Ishikawa (cell line): ENCODE data around the gene KRT14.

Source experiments
- CEBPB ChIP-seq: IDR thresholded peaks from 2 replicates; pipeline ENCODE4 v1.6.1; 2012
- CREB1 ChIP-seq: IDR thresholded peaks from 2 replicates; pipeline ENCODE4 v1.6.1; 2012; ENCODE audit warnings: low read depth
- EGR1 ChIP-seq: IDR thresholded peaks from 2 replicates; pipeline ENCODE4 v1.6.1; 2012
- EP300 ChIP-seq: IDR thresholded peaks from 2 replicates; pipeline ENCODE4 v1.6.1; 2012; ENCODE audit warnings: borderline replicate concordance
- FOXM1 ChIP-seq: IDR thresholded peaks from 2 replicates; pipeline ENCODE4 v1.6.1; 2012; ENCODE audit warnings: low read depth, borderline replicate concordance
- NFIC ChIP-seq: IDR thresholded peaks from 2 replicates; pipeline ENCODE4 v1.6.1; 2012
- RAD21 ChIP-seq: IDR thresholded peaks from 2 replicates; pipeline ENCODE4 v1.6.1; 2012; ENCODE audit warnings: low read depth
- TAF1 ChIP-seq: IDR thresholded peaks from 2 replicates; pipeline ENCODE4 v1.6.1; 2012; ENCODE audit warnings: low read depth, mild to moderate bottlenecking
- TCF12 ChIP-seq: IDR thresholded peaks from 2 replicates; pipeline ENCODE4 v1.6.1; 2012; ENCODE audit warnings: low read depth
- TEAD4 ChIP-seq: IDR thresholded peaks from 2 replicates; pipeline ENCODE4 v1.6.1; 2012
- YY1 ChIP-seq: IDR thresholded peaks from 2 replicates; pipeline ENCODE4 v1.6.1; 2012; ENCODE audit warnings: low read depth
- ZBTB7A ChIP-seq: IDR thresholded peaks from 2 replicates; pipeline ENCODE4 v1.6.1; 2012; ENCODE audit warnings: low read depth
- TF ChIP-seq, protein P1 (sequence below): IDR thresholded peaks from 2 replicates; pipeline ENCODE4 v1.6.1; 2012
- TF ChIP-seq, protein P2 (sequence below): IDR thresholded peaks from 2 replicates; pipeline ENCODE4 v1.6.1; 2012; ENCODE audit warnings: low read depth, mild to moderate bottlenecking
- TF ChIP-seq, protein P3 (sequence below): IDR thresholded peaks from 2 replicates; pipeline ENCODE4 v1.6.1; 2012

KRT14 gene

DNA sequence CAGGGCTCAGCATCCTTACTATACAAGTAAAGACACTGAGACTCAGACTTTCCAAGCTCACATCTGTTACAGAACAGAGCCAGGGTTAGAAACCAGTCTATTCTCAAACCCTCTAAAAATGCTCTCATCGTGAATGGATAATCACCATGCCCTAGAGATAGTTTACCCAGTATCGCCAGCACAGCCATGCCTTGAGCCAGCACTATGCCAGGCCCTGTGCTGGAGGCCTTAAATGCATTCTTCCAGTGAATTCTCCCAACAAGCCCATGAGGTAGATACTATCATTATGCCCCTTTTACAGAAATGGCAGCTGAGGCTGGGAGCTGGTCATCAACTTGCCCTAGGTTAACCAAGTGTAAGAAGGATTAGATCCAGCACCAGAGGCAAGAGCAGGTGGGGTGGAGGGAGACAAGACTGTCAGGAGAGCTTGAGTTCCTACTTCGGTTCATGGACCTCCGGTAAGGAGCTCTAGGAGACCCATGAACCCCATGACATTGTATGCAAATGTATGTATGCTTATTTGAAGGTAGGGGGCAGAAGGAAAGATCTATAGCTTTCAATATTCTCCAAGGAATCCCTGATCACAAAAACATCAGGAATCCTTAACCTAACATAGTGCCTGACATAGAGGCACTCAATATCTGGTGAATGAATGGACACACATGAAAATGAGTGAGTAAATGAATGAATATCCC lies 5.2 kb downstream of the KRT14 start:
- TF ChIP-seq CREB1 (no peak), CEBPB (no peak), NFIC (no peak), RAD21 (no peak), EP300 (no peak), YY1 (no peak), TCF12 (no peak), FOXM1 (no peak), EGR1 (no peak), TAF1 (no peak), TEAD4 (no peak), ZBTB7A (no peak)
- TF ChIP-seq, protein P1, sequence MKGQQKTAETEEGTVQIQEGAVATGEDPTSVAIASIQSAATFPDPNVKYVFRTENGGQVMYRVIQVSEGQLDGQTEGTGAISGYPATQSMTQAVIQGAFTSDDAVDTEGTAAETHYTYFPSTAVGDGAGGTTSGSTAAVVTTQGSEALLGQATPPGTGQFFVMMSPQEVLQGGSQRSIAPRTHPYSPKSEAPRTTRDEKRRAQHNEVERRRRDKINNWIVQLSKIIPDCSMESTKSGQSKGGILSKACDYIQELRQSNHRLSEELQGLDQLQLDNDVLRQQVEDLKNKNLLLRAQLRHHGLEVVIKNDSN = no peak
- TF ChIP-seq, protein P2, sequence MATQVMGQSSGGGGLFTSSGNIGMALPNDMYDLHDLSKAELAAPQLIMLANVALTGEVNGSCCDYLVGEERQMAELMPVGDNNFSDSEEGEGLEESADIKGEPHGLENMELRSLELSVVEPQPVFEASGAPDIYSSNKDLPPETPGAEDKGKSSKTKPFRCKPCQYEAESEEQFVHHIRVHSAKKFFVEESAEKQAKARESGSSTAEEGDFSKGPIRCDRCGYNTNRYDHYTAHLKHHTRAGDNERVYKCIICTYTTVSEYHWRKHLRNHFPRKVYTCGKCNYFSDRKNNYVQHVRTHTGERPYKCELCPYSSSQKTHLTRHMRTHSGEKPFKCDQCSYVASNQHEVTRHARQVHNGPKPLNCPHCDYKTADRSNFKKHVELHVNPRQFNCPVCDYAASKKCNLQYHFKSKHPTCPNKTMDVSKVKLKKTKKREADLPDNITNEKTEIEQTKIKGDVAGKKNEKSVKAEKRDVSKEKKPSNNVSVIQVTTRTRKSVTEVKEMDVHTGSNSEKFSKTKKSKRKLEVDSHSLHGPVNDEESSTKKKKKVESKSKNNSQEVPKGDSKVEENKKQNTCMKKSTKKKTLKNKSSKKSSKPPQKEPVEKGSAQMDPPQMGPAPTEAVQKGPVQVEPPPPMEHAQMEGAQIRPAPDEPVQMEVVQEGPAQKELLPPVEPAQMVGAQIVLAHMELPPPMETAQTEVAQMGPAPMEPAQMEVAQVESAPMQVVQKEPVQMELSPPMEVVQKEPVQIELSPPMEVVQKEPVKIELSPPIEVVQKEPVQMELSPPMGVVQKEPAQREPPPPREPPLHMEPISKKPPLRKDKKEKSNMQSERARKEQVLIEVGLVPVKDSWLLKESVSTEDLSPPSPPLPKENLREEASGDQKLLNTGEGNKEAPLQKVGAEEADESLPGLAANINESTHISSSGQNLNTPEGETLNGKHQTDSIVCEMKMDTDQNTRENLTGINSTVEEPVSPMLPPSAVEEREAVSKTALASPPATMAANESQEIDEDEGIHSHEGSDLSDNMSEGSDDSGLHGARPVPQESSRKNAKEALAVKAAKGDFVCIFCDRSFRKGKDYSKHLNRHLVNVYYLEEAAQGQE = no peak
- TF ChIP-seq, protein P3, sequence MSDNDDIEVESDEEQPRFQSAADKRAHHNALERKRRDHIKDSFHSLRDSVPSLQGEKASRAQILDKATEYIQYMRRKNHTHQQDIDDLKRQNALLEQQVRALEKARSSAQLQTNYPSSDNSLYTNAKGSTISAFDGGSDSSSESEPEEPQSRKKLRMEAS = no peak

DNA sequence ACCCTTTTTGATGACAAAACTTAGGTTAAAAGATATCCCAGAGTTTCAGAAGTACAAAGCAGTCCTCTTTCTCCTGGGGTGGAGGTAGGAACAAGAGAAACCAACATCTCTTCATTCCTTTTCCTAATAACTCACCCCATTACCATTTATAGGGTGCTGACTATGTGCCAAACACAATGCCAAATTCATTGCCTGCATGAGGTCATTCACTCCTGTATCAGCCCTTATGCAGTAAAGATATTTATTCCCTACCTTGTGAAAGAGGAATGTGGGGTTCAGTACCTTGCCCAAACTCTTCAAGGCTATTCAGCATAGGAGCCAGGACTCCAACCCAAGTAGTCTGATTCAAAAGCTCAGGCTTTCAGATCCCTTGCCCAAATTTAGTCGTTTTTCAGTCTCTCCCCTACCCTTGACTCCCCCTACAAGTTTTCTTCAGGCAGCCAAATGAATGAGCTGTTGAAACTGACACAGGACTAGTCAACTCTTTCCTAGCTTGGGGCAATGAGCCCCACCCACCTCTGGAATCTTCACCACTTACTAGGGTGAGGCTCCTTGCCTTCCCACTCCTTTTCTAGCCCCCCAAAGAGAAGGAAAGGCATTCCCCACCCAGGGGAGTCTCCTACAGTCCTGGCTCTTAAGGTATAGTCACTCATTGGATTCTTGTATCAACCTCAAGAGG lies 5.9 kb downstream of the KRT14 start:
- TF ChIP-seq TCF12 = no peak
- TF ChIP-seq CREB1 = no peak
- no peak for TF ChIP-seq YY1
- TF ChIP-seq EGR1 = no peak
- no peak for TF ChIP-seq TAF1
- TF ChIP-seq NFIC = no peak
- no peak for TF ChIP-seq EP300
- no peak for TF ChIP-seq FOXM1
- TF ChIP-seq ZBTB7A = no peak
- TF ChIP-seq, protein P1 = no peak
- TF ChIP-seq, protein P3 = no peak
- no peak for TF ChIP-seq RAD21
- TF ChIP-seq, protein P2 = no peak
- no peak for TF ChIP-seq TEAD4
- TF ChIP-seq CEBPB = no peak

DNA sequence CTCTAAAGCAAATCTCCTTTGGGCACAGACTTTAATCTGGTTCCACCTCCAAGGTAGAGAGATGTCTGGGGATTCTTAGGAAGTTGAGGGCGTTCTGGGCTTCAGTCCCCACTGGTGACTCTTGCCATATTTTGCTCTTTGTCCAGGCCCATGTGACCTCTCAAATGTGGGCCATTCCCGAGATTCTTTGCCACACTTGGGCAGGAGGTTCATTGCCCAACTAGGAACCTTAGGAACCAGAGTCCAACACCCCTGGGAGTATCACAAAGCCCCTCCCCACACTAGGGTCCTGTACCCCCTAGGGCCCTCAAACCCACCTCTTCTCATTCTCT lies 6.5 kb downstream of the KRT14 start:
- TF ChIP-seq EGR1 (no peak), EP300 (no peak), CREB1 (no peak), RAD21 (no peak), TAF1 (no peak), YY1 (no peak)
- TF ChIP-seq, protein P2 = no peak
- TF ChIP-seq, protein P1 = no peak
